DMS79 treated with DMSO at 0.1 percent for 48 hours (cell line): ENCODE data around the gene ADGRG3.
"Not testable (repeated sequence)": the region's sequence is repeated elsewhere in the genome, so short reads cannot be mapped to it uniquely, and the experiment has no call there.

Experiments
- DNase-seq: peaks from one replicate; lab custom pipeline; 2025; lab: John Stamatoyannopoulos, UW

ADGRG3 gene

GRCh38 chr16:57721356-57722209 is 53.5 kb downstream of the ADGRG3 start:
- DNase-seq, result no peak

- DNase-seq, result no peak
These were observed 54.0 kb downstream of the ADGRG3 start for GRCh38 chr16:57722210-57722499.

GRCh38 chr16:57722651-57723050 is 54.5 kb downstream of the ADGRG3 start:
- no peak for DNase-seq

DNA sequence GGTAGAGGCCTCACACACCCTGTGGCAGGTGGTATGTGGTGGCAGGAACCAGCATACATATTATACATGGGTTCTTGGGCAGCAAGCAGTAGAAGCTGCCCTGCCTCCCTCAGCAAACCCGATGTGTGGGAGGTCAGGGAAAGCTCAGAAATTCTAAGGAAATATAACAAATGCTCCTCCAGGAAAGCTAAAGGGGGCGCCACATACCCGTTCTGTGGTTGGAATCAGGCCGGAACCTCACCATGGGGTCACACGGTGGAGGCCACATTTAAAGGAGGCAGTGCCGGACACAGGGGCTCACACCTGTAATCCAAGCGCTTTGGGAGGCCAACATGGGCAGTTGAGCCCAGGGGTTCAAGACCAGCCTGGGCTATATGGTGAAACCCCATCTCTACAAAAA is 55.1 kb downstream of the ADGRG3 start:
- DNase-seq, result no peak

- no peak for DNase-seq
These were observed 56.4 kb downstream of the ADGRG3 start for GRCh38 chr16:57724531-57724930.

DNA sequence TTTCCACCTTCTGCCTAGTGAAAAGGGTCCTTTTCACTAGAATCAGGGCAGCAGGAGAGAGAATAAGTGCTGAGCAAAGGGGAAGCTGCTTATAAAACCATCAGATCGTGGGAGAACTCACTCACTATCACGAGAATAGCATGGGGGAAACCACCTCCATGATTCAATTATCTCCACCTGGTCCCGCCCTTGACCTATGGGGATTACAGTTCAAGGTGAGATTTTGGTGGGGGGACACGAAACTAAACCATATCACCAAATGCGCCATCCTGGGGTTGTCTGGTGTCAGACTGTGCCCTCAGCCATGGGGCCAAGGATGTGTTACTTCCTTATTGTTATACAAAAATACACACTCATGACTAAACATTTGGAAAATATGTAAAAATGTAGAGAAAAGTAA is 57.0 kb downstream of the ADGRG3 start:
- no peak for DNase-seq

DNA sequence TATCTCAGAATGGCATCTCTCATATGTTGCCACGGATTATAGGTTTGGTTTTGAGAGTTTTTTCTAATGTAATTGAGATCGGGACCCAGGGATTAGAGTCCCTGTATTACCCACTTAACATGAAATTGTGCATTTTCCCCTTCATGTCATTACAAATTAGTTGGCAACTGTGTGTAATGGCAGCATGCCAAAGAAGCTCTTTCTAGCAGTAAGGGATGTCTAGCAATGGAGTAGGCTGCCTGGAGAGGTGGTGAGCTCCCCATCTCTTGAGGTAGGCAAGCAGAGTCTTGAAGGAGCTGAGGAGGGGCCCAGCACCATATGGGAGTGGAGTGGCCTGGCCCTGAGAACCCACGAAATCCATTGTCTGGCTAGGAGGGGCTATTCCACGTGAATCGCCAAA is 57.4 kb downstream of the ADGRG3 start:
- peak; percentile 4 for DNase-seq

GRCh38 chr16:57725976-57726375 is 57.9 kb downstream of the ADGRG3 start:
- no peak for DNase-seq

- DNase-seq, result no peak
These were observed 58.4 kb downstream of the ADGRG3 start for GRCh38 chr16:57726433-57726947.

- no peak for DNase-seq
These were observed 59.5 kb downstream of the ADGRG3 start for GRCh38 chr16:57727610-57728009.

GRCh38 chr16:57728336-57729181 is 60.5 kb downstream of the ADGRG3 start:
- no peak for DNase-seq

- DNase-seq, result no peak
These were observed 61.0 kb downstream of the ADGRG3 start for GRCh38 chr16:57729182-57729484.

- DNase-seq, result not testable (repeated sequence)
These were observed 61.7 kb downstream of the ADGRG3 start for GRCh38 chr16:57729852-57730251.

- DNase-seq, result no peak
These were observed 62.9 kb downstream of the ADGRG3 start for GRCh38 chr16:57730771-57731730.

DNA sequence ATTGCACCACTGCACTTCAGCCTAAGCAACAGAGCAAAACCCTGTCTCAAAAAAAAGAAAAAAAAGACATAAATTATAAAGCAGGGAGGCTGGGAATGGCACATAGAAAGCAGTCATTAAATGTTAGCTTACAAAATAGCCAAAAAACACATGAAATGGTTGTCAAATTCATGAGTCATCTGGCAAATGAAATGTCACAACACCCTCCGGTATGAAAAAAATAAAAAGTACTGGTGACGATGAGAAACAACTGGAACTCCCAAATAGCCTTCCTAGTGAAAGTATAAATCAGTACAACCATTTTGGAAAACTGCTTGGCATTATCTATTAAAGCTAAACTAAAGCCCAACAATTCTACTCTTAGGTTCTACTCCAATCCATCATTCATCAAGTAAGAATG is 63.9 kb downstream of the ADGRG3 start:
- DNase-seq, result no peak

DNA sequence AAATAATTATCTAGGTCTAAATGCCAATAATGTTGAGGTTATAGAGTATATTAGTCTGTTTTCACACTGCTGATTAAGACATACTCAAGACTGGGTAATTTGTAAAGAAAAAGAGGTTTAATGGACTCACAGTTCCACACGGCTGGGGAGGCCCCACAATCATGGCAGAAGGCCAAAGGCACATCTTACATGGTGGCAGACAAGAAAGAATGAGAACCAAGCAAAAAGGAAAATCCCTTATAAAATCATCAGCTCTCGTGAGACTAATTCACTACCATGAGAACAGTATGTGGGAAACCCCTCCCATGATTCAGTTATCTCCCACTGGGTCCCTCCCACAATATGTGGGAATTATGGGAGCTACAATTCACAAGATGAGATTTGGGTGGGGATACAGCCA is 64.6 kb downstream of the ADGRG3 start:
- DNase-seq, result no peak

DNA sequence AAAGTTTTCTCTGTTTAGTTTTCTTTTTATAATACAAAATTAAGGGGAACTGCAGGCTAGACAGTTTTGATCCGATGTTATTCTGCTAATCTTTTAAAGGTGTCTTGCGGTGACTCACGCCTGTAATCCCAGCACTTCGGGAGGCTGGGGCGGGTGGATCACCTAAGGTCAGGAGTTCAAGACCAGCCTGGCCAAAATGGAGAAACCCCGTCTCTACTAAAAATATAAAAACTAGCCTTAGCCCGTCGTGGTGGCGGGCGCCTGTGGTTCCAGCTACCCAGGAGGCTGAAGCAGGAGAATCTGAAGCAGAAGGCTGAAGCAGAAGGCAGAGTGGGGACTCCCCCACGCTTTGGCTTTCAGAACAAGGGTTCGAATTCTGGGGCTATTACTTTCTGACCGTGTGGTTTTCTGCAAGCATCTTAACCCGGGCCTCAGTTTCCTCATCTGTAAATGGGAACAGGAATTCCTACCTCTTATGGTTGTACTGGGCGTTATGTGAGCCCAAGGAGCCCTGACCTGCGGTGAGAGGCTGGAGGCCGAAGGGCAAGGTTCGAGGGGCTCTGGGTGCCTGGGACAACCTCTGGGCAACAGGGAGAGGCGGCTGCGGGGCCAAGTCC is 66.3 kb downstream of the ADGRG3 start:
- DNase-seq, result no peak

DNA sequence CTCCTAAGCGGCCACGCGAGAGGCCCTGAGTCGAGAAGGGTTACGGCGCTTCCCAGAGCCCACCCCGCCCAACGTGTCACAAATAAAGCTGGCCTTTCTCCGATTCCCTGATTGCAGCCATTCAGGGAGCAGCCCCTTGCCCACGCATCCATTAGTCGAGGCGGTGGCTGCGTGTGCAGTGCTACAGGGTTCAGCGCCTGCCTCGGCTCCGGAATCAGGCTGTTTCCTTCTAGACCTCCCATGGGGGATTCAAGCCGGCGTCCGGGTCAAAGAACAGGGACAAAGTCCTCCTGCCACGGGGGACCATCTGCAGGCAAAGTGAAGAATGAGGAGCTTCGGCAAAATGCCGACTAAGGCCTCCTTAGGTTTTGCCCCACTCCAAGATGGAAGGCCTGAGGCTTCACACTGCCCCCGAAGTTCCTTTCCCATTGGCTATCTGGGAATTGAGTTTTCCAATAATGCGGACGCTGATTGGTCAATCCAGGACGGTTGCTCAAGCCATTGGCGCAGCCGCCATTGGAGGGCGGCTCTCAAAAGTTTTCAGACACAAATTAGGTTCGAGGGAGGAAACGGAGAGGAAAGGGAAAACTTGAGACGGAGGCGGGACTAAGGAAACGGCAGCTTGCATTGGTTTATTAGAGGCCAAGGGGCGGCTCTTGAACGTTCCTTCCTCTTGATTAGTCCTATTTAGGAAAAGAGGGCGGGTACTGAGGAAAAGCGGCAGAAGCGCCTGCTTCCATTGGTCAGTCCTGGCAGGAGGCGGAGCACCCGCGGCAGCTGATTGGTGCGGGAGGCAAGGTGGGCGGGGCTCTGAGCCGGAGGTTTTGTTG is 67.0 kb downstream of the ADGRG3 start:
- peak; percentile 94 for DNase-seq

DNA sequence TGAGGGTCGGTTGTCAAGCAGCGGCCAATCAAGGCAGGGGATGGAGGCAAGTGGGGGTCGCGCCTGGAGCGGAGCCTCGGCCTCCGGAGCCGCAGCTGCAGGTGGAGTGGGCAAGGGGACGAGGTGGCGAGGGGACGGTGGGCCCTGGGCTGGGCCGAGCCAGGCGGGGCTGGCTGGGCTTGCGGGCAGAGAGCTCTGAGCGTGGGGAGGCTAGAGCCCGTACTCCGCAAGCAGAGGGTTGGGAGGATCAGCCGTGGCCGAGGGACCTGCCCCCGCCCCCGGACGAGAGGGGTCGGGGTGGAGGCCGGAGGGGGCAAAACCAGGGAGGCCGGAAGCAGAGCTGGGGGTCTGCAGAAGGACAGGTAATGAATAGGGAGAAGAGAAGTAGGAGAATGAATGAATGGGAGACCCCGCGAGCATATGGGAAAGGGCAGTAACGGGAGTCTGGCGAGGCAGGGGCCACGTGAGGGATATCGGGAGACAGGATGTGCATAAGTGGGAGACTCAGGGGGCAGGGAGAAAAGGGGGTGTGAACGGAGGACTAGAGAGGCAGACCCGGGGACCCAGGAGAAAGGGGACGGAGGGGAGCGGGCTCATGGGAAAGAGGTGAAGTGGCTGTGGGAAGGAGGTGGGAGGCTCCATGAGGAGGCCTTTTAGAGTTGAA is 67.8 kb downstream of the ADGRG3 start, which contains the start of gene KATNB1:
Gene KATNB1, plus strand, starts transcription at position 16 of the 664 bp plus-strand sequence. CDS start 1,474 bp downstream, outside the sequence.
- DNase-seq, result no peak
